ENCODE measurements around the gene CACNA1H.
A peak's percentile ranks its signal among the peaks of the same experiment; 100 is the strongest.

GRCh38 chr16:1105888-1106620, 46.9 kb upstream of the CACNA1H start:
- TF ChIP-seq CTCF (IDR thresholded peaks at IDR 0.05) (peak; percentile 93), EZH2 (IDR thresholded peaks at IDR 0.05) (no peak), EZH2phosphoT487 (IDR thresholded peaks at IDR 0.05) (no peak)
